Urothelium cell line (cell line): ENCODE measurements around the gene ZSWIM5.
"Not testable (repeated sequence)": the region's sequence is repeated elsewhere in the genome, so short reads cannot be mapped to it uniquely, and the experiment has no call there.

Experiments
- DNase-seq: peaks from one replicate; pipeline ENCODE4 v3.0.0; 2011; ENCODE audit warnings: low spot score, mixed read lengths
- FAIRE-seq: peaks from 2 replicates; lab custom pipeline; 2011; peaks lifted over from hg19 to GRCh38; lab: Jason Lieb, UNC

The ZSWIM5 gene

GRCh38 chr1:45008516-45008915, 197.9 kb downstream of the ZSWIM5 start:
- no peak for FAIRE-seq
- DNase-seq = no peak

GRCh38 chr1:45008076-45008475, 198.3 kb downstream of the ZSWIM5 start:
- FAIRE-seq = no peak
- no peak for DNase-seq

DNA sequence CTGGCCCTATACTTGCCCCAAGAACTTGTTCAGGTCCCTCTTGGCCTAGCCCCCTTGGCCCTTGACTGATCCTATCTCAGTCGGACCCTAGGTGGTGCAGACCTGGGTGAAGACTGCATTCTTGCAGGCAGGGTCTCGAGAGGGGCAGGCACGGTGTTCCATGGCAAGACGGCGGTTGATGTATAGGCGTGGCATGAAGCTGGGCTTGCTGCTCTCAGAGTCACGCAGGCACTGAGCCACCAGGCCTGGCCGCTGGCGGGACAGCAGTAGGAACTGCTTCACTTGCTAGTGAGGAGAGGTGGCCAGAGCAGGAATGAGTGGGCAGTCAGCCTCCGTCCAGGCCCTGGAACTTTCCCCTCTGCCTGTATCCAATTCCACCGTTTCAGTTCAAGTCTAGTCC, 199.1 kb downstream of the ZSWIM5 start:
- DNase-seq = no peak
- FAIRE-seq = no peak

DNA sequence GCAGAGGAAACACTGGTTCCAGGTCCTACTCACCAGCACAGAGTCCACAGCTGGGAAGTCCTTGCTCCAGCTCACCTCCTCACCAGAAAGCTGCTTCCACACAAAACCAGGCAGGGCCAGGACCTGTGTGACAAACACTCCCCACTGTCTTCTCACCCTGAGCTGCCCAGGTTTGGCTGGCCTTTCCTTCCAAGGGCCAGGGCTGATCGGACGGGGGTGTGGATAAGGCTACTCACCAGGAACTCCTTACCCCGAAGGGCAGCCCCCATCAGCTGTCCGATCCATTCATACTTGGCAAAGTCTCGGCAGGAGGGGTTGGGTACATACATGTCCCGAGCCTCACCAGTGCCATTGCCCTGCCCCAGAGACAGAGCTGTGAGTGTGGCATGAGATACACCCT, 200.6 kb downstream of the ZSWIM5 start:
- DNase-seq = no peak
- FAIRE-seq = no peak

GRCh38 chr1:45004281-45004920, 202.0 kb downstream of the ZSWIM5 start:
- no peak for FAIRE-seq

DNA sequence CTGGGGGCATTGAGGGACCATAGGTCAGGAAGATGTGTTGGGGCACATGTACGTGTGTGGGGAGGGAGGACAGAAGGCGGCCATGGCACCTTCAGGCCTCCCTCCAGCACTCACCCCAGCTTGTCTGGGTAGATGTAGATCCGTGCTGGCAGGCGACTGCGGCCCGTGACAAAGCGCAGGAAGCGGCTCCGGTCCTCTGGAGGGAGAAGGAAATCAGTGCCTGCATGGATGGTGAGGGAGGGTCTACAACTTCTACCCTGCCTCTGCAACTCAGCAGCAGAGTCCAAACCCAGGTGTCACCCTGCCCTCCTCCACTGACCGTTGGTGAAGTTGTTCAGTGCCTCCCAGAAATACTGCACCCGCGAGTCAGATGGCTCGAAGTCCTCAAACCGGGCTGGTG, 202.7 kb downstream of the ZSWIM5 start:
- no peak for DNase-seq
- FAIRE-seq = no peak

More at GRCh38 chr1:45004281-45004920, 202.0 kb downstream of the ZSWIM5 start:
- no peak for DNase-seq

DNA sequence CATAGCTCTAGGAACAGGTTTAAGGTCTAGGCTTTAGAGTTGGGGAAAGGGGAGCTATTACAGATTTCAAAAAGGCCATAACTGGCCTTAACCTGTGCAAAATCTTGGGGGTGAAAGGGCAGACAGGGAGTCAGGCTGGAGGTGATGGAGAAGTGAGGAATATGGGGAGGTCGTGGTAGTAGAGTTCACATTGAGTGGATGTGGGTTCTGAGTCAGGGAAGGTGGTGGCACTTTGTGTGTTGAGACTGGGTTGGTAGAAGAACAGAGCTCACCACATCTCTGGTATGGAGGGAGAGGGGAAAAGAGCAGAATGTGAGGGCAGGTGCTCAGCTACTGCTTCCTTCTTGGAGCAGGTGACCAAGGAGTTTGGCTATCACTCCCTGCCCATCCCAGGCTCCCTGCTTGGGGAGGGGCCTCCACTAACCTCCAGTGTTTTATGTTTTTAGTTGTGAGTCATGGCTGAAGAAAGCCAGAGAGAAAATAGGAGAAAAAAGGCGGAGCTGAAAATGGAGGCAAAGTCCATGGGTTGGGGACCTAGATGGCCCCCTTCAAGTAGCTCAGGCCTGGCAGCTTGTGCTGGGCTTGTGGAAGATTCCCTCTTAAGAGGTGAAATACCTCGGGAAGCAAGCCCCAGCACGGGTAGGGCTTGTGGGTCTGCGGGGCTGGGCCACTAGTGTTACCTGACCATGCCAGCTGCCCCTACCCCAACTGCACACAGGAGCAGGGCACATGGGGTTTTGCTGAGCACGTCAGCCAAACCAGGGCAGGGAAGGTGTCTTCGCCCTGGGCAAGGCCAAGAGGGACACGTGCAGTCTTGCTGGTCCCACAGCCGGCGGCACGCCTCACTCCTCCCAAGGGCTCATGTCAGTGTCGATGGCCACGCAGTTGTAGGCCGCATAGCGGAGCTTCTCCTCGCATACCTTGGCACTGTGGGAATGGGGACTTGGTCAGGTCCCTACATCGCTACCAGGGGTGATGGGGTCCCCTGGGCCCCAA, 203.5 kb downstream of the ZSWIM5 start:
- FAIRE-seq (no peak), DNase-seq (no peak)

DNA sequence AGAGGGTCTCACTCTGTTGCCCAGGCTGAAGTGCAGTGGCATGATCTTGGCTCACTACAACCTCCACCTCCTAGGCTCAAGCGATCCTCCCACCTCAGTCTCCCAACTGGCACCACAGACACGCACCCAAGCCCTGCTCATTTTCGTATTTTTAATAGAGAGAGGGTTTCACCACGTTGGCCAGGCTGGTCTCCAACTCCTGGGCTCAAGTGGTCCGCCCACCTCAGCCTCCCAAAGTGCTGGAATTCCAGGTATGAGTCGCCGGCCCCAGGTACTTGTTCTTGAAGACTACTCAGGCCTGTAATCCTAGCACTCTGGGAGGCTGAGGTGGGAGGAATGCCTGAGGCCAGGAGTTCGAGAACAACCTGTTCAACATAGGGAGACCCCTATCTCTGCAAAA, 204.8 kb downstream of the ZSWIM5 start:
- FAIRE-seq = not testable (repeated sequence)

DNA sequence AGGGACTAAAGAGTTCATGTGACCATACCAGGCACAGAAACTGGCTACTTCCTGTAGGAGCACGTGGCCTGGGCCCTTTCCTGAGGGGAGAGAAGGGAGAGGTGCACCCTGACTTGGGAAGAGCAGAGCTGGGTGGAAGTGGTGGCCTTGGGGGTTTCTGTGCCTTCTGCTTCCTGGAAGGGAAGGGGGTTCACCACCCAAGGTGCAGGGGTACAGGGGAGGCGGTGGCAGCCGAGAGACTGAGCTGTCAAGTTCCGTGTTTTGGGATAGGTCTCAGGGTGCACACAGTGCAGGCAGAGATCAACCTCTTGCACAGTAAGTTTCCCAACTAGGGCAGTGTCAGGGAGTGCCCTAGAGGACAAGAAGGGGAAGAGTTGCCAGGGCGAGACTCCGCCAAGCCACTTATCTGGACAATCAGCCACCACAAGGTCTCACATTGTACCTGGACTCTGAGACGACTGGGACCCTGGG, 205.4 kb downstream of the ZSWIM5 start:
- FAIRE-seq (no peak), DNase-seq (no peak)

More for the DNA sequence above, 204.8 kb downstream of the ZSWIM5 start:
- DNase-seq = not testable (repeated sequence)

- FAIRE-seq (no peak), DNase-seq (no peak)
Measured at GRCh38 chr1:44999232-44999631, 207.2 kb downstream of the ZSWIM5 start.

DNA sequence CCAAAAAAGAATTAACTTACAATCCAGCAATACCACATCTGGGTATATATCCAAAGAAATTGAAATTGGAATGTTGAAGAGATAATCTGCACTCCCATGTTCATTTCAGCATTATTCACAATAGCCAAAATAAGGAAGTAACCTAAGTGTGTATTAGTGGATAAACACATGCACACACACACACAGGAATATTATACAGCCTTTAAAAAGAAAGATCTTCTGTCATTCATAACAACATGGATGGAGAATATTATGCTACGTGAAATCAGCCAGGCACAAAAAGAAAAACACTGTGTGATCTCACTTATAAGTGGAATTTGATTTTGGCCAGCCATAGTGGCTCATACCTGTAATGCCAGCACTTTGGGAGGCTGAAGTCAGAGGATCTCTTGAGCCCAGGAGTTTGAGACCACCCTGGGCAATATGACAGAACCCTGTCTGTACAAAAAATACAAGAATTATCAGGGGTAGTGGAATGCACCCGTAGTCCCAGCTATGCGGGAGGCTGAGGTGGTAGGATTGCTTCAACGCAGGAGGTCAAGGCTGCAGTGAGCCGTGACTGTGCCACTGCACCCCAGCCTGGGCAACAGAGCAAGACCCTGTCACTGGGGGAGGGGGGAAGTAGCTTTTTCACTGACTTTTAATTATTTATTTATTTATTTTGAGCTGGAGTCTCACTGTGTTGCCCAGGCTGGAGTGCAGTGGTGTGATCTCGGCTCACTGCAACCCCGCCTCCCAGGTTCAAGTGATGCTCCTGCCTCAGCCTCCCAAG, 210.8 kb downstream of the ZSWIM5 start:
- DNase-seq (no peak), FAIRE-seq (no peak)

DNA sequence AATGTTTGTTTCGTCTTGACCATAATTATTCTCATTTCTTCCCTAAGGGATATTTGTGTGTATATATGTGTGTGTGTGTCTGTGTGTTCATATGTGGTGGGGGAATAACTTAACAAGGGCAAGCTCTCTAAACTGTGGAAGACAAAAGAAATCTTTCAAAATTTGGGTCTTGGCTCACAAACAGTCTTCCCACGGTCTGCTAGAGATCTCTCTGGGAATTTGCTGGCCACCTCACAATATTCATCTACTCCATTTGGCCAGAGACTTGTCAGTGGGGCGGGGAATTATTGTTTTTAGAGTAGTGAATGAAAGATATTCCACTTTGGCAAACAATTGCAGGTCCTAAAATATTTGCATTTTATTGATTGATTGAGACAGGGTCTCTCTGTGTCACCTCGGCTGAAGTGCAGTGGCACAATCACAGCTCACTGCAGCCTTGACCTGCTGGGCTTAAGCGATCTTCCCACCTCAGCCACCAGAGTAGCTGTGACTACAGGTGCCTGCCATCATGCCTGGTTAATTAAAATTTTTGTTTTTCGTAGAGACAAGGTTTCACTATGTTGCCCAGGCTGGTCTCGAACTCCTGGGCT, 212.0 kb downstream of the ZSWIM5 start:
- no peak for FAIRE-seq

DNA sequence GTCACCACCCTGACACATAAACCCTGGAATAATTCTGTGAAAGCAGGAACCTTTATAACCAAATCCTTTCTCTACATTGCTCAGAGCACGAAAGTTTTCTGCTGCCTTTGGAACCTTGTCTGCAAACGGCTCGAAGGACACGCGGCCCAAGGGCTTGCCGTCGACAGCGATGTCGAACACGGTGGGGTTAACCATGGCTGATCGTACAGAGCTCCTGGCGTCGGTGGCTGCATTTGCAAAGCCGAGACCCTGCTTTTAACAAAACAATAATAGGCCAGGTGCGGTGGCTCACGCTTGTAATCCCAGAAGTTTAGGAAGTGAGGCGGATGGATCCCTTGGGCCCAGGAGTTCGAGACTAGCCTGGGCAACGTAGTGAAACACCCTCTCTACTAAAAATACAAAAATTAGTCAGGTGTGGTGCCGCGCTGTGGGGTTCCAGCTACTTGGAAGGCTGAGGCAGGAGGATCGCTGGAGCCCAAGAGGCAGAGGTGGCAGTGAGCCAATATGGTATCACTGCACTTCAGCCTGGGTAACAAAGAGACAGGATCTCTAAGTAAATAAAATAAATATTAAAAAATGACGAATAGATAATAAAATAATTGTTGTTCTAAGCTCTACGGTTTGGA, 217.8 kb downstream of the ZSWIM5 start:
- DNase-seq = no peak
- FAIRE-seq = no peak

More for the DNA sequence above, 212.0 kb downstream of the ZSWIM5 start:
- no peak for DNase-seq

- FAIRE-seq (no peak), DNase-seq (no peak)
Measured at GRCh38 chr1:44985747-44986359, 220.6 kb downstream of the ZSWIM5 start.

- not testable (repeated sequence) for DNase-seq, FAIRE-seq
Measured at GRCh38 chr1:44977372-44977771, 229.0 kb downstream of the ZSWIM5 start.

GRCh38 chr1:44976252-44976651, 230.2 kb downstream of the ZSWIM5 start:
- no peak for FAIRE-seq
- no peak for DNase-seq

GRCh38 chr1:44973645-44974044, 232.8 kb downstream of the ZSWIM5 start:
- DNase-seq = no peak
- FAIRE-seq = no peak

DNA sequence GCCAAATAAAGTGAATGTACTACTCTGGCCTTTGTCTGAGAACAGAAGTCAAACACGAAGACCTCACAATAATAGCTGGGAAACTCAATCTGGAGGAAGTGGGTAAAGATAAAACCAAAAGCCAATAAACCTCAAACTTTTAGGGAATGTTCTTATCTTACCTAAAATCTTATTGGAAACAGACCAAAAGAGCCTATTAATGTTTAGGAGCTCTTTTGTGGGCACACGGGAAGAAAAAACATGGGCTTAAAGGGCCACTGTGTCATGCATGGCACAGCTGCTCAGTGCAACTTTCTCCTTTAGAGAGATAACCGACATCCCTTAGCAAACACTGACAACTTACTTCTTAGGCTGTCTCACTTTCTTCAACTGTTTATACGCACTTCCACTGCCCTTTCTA, 236.1 kb downstream of the ZSWIM5 start:
- peak; percentile 17 for DNase-seq
- no peak for FAIRE-seq
